OCI-M2 (cell line): Measurements from ENCODE around the gene GH2.
"Not testable (repeated sequence)": the region's sequence is repeated elsewhere in the genome, so short reads cannot be mapped to it uniquely, and the experiment has no call there.

Experiments
- DNase-seq: peaks from one replicate; lab custom pipeline; 2025; ENCODE audit not compliant: unreplicated experiment; lab: John Stamatoyannopoulos, UW

The GH2 gene

GRCh38 chr17:63874693-63875092 lies 7.1 kb downstream of the GH2 start:
- DNase-seq: not testable (repeated sequence)

GRCh38 chr17:63874061-63874626 lies 7.6 kb downstream of the GH2 start:
- not testable (repeated sequence) for DNase-seq

GRCh38 chr17:63873577-63873976 lies 8.2 kb downstream of the GH2 start, which contains the start of gene CSH2:
Gene CSH2 (minus strand): TSS chr17:63873677. CDS start chr17:63873614, 63 bp downstream.
- not testable (repeated sequence) for DNase-seq

- not testable (repeated sequence) for DNase-seq
These were observed 9.9 kb downstream of the GH2 start for GRCh38 chr17:63871646-63872365.

GRCh38 chr17:63870292-63870665 lies 11.5 kb downstream of the GH2 start:
- DNase-seq: not testable (repeated sequence)

GRCh38 chr17:63869491-63870291 lies 12.1 kb downstream of the GH2 start:
- DNase-seq: not testable (repeated sequence)

GRCh38 chr17:63866625-63867024 lies 15.1 kb downstream of the GH2 start:
- not testable (repeated sequence) for DNase-seq

GRCh38 chr17:63859257-63859656 lies 22.5 kb downstream of the GH2 start:
- DNase-seq: no peak

- DNase-seq: not testable (repeated sequence)
These were observed 25.3 kb downstream of the GH2 start for GRCh38 chr17:63856425-63856824.

- DNase-seq: no peak
These were observed 26.6 kb downstream of the GH2 start for GRCh38 chr17:63855185-63855584.

GRCh38 chr17:63854709-63855108 lies 27.0 kb downstream of the GH2 start:
- no peak for DNase-seq

GRCh38 chr17:63853260-63853659 lies 28.5 kb downstream of the GH2 start:
- DNase-seq: no peak

- DNase-seq: no peak
These were observed 31.3 kb downstream of the GH2 start for GRCh38 chr17:63850401-63850800.

- DNase-seq: peak; percentile 50
These were observed 32.7 kb downstream of the GH2 start for GRCh38 chr17:63848834-63849689.

- no peak for DNase-seq
These were observed 34.1 kb downstream of the GH2 start for GRCh38 chr17:63847525-63848249.

GRCh38 chr17:63845509-63845908 lies 36.2 kb downstream of the GH2 start:
- no peak for DNase-seq

- DNase-seq: no peak
These were observed 37.6 kb downstream of the GH2 start for GRCh38 chr17:63843910-63844677.

GRCh38 chr17:63843387-63843888 lies 38.3 kb downstream of the GH2 start:
- DNase-seq: not testable (repeated sequence)
